ENCODE data around the gene LHX6. TPM values are rescaled to one million over a fixed set of nuclear protein-coding genes. Genes with fewer than 3 reads are reported as not detected.

The LHX6 gene
- polyA plus RNA-seq (2011; rRNA removed), result not detected in 2 replicates
- not detected in 2 replicates for polyA minus RNA-seq (2011; rRNA and poly(A)+ RNA removed)

DNA sequence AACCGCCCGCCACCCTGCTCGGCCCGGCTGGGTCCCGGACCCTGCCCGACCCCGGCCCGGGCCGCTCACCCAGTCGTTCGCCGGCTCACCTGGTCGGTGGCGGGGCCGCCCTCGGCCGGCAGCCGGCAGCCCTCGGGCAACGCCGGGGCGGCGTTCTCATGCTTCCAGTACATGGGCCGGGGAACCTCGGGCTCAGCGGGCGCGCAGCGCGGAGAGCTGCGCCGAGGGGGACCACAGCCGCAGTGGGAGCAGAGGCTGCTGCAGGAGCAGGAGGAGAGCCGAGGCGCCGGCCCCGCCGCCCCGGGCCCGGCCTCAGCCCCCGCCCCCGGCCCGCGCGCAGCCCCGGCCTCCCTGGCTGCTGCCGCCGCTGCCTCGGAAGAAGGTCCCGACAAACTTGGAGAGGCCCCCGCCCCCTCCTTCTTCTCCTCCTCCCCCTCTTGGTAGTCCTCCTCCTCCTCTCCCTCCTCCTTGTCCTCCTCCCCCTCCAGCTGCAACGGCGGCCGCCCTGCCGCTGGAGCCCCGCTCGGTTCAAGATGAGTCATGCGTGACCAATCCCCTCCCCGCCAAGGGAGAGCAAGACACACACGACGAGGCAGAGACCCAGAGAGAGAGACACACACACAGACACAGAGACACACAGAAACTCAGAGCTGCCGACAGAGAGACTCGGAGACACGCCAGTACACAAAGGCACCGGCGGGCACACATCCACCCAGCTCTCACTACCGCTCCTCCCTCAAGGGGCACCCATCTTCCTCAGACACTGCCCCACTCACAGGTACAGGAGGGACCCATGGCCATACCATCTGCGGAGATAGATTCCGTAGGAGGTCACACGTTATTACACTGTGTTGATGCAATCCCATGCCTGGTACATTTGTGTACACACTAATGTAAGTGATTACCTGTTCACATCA lies at the start of gene LHX6:
Gene LHX6, minus strand, starts transcription at position 390 of the 917 bp plus-strand sequence. Its CDS starts 217 bp downstream, at position 173.
- POLR2A ChIA-PET, result no interaction called here
- peaks cover 5% of the 10 kb centered on the region; the same call in 1 of the 2 replicates for H3K9me3 ChIP-seq (ENCODE audit: control insufficient read depth, insufficient read depth, low read length)
- CTCF ChIA-PET, result no interaction called here
- H3K27ac ChIP-seq (ENCODE audit: low read depth, low read length), result no peak within 1 kb of the TSS
- peaks cover 75% of the 10 kb centered on the region for H3K27me3 ChIP-seq (ENCODE audit: control insufficient read depth, insufficient read depth, low read length)
- no peak within 1 kb of the TSS for H3K4me3 ChIP-seq (ENCODE audit: low read depth, low read length)
- TF ChIP-seq, protein P1, sequence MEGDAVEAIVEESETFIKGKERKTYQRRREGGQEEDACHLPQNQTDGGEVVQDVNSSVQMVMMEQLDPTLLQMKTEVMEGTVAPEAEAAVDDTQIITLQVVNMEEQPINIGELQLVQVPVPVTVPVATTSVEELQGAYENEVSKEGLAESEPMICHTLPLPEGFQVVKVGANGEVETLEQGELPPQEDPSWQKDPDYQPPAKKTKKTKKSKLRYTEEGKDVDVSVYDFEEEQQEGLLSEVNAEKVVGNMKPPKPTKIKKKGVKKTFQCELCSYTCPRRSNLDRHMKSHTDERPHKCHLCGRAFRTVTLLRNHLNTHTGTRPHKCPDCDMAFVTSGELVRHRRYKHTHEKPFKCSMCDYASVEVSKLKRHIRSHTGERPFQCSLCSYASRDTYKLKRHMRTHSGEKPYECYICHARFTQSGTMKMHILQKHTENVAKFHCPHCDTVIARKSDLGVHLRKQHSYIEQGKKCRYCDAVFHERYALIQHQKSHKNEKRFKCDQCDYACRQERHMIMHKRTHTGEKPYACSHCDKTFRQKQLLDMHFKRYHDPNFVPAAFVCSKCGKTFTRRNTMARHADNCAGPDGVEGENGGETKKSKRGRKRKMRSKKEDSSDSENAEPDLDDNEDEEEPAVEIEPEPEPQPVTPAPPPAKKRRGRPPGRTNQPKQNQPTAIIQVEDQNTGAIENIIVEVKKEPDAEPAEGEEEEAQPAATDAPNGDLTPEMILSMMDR (IDR thresholded peaks at IDR 0.05; ENCODE audit: low read depth, low read length), result no peak
- no peak for DNase-seq (ENCODE audit: low read depth, low spot score)

DNA sequence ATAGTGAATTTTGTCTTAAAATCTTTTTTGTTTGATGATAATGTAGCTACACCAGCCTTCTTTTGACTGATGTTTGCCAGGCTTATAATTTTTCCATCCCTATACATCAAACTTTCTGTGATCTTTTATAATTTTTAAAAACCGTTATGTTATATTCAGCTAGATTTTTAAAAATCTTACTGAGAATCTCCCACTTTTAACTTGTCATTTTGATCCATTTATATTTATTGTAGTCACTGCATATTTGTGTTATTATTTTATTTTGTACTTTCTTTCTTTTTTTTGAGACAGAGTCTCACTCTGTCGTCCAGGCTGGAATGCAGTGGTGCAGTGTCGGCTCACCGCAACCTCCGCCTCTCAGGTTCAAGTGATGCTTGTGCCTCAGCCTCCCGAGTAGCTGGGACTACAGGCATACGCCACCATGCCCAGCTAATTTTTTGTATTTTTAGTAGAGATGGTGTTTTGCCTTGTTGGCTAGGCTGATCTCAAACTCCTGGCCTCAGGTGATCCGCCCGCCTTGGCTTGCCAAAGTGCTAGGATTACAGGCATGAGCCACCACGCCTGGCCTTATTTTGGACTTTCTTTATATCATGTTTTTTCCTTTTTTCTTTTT lies 48.6 kb upstream of the LHX6 start:
- H3K9me3 ChIP-seq (ENCODE audit: control insufficient read depth, insufficient read depth, low read length), result peaks cover 8% of the 10 kb centered on the region
- ChIA-PET CTCF (no interaction called here), POLR2A (no interaction called here)
- no peak overlapping the region for H3K4me3 ChIP-seq (ENCODE audit: low read depth, low read length)
- TF ChIP-seq, protein P1 (IDR thresholded peaks at IDR 0.05; ENCODE audit: low read depth, low read length), result no peak
- DNase-seq (ENCODE audit: low read depth, low spot score), result no peak
- no peaks in the 10 kb centered on the region for H3K27me3 ChIP-seq (ENCODE audit: control insufficient read depth, insufficient read depth, low read length)
- H3K27ac ChIP-seq (ENCODE audit: low read depth, low read length), result no peak overlapping the region

DNA sequence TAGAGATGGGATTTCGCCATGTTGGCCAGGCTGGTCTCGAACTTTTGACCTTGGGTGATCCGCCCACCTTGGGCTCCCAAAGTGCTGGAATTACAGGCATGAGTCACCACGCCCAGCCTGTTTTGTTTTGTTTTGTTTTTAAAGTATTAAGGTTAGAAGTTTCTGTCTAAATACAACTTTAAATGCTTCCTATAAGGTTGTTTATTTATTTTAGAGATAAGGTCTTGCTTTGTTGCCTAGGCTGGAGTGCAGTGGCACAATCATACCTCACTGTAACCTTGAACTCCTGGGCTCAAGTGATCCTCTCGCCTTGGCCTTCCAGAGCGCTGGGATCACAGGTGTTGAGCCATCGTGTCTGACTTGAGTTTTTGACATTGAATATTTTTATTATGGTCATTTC lies 47.3 kb upstream of the LHX6 start:
- ChIA-PET POLR2A (no interaction called here), CTCF (no interaction called here)
- no peaks in the 10 kb centered on the region for H3K27me3 ChIP-seq (ENCODE audit: control insufficient read depth, insufficient read depth, low read length)
- peaks cover 8% of the 10 kb centered on the region for H3K9me3 ChIP-seq (ENCODE audit: control insufficient read depth, insufficient read depth, low read length)
- TF ChIP-seq, protein P1 (IDR thresholded peaks at IDR 0.05; ENCODE audit: low read depth, low read length), result no peak
- no peak overlapping the region for H3K27ac ChIP-seq (ENCODE audit: low read depth, low read length)
- DNase-seq (ENCODE audit: low read depth, low spot score), result no peak
- no peak overlapping the region for H3K4me3 ChIP-seq (ENCODE audit: low read depth, low read length)

DNA sequence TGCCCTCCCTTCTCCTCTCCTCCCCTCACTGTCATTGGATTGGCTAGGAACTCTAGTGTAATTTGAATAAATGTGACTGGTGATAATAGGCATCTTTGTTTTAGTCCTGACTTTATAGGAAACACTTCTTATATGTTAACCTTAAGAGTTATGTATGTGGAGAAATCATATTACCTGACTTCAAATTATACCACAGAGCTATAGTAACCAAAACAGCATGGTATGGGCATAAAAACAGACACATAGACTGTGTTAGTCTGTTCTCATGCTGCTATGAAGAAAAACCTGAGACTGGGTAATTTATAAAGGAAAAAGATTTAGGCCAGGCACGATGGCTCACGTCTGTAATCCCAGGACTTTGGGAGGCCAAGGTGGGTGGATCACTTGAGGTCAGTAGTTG lies 45.3 kb upstream of the LHX6 start:
- POLR2A ChIA-PET, result no interaction called here
- no peak overlapping the region for H3K4me3 ChIP-seq (ENCODE audit: low read depth, low read length)
- DNase-seq (ENCODE audit: low read depth, low spot score), result no peak
- peaks cover 8% of the 10 kb centered on the region for H3K9me3 ChIP-seq (ENCODE audit: control insufficient read depth, insufficient read depth, low read length)
- no peak overlapping the region for H3K27ac ChIP-seq (ENCODE audit: low read depth, low read length)
- CTCF ChIA-PET, result no interaction called here
- TF ChIP-seq, protein P1 (IDR thresholded peaks at IDR 0.05; ENCODE audit: low read depth, low read length), result no peak
- H3K27me3 ChIP-seq (ENCODE audit: control insufficient read depth, insufficient read depth, low read length), result no peaks in the 10 kb centered on the region
